ENCODE measurements around the gene ZNF613.
A peak's percentile ranks its signal among the peaks of the same experiment; 100 is the strongest.
"Not testable (repeated sequence)": the region's sequence is repeated elsewhere in the genome, so short reads cannot be mapped to it uniquely, and the experiment has no call there.

ZNF613 gene

GRCh38 chr19:51926784-51927741 lies at the start of gene ZNF613:
ZNF613 (plus strand) TSS chr19:51927472; CDS start chr19:51936221, 8,749 bp downstream.
- peak; percentile 76 for DNase-seq (ENCODE audit: low spot score)

- DNase-seq (ENCODE audit: low spot score): no peak
Measured at GRCh38 chr19:51882518-51882917, 44.8 kb upstream of the ZNF613 start.

- no peak for DNase-seq (ENCODE audit: low spot score)
Measured at GRCh38 chr19:51884713-51885112, 42.6 kb upstream of the ZNF613 start.

GRCh38 chr19:51887522-51888498 lies 39.5 kb upstream of the ZNF613 start, which contains the start of gene ZNF577:
ZNF577 (minus strand) TSS chr19:51887951; CDS start chr19:51880382, 7,569 bp downstream.
- DNase-seq (ENCODE audit: low spot score): peak; percentile 55

GRCh38 chr19:51889934-51890333 lies 37.3 kb upstream of the ZNF613 start:
- DNase-seq (ENCODE audit: low spot score): no peak

DNA sequence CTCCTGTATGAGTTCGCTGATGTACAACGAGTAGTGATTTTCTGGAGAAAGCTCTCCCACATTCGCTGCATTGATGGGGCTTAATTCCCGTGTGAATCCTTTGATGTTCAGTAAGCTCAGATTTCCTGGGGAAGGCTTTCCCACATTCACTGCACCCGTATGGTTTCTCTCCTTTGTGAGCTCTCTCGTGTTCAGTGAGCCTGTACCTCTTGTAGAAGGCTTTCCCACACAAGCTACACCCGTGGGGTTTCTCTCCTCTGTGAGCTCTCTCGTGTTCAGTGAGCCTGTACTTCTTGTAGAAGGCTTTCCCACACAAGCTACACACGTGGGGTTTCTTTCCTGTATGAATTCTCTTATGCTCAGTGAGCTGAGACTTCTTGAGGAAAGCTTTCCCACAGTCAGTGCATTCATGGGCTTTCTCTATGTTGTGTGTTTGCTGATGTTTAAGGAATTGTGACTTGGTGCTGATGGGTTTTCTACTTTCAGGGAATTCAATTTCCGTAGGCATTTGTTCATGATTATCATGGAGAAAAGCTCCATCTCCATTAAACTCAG lies 36.0 kb upstream of the ZNF613 start:
- no peak for DNase-seq (ENCODE audit: low spot score)

DNA sequence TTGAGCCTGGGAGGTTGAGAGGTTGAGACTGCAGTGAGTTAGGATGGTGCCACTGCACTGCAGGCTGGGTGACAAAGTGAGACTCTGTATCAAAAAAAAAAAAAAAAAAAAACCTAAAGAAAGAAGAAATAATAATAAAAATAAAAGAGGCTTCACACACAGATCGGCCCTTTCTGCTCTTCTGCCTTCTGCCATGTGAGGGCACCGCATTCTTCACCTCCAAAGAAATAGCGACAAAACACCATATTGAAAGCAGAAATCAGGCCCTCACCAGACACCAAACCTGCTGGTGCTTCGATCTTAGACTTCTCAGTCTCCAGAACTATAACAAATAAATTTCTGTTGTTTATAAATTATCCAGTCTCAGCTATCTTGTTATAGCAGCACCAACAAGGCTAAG lies 25.4 kb upstream of the ZNF613 start:
- DNase-seq (ENCODE audit: low spot score): no peak

- DNase-seq (ENCODE audit: low spot score): no peak
Measured at GRCh38 chr19:51903192-51903591, 24.1 kb upstream of the ZNF613 start.

GRCh38 chr19:51904331-51905165 lies 22.7 kb upstream of the ZNF613 start, which contains the start of gene ZNF649:
ZNF649 (minus strand) TSS chr19:51905017; CDS start chr19:51900107, 4,910 bp downstream.
- DNase-seq (ENCODE audit: low spot score): peak; percentile 77

GRCh38 chr19:51905206-51905605 lies 22.1 kb upstream of the ZNF613 start:
- DNase-seq (ENCODE audit: low spot score): no peak

DNA sequence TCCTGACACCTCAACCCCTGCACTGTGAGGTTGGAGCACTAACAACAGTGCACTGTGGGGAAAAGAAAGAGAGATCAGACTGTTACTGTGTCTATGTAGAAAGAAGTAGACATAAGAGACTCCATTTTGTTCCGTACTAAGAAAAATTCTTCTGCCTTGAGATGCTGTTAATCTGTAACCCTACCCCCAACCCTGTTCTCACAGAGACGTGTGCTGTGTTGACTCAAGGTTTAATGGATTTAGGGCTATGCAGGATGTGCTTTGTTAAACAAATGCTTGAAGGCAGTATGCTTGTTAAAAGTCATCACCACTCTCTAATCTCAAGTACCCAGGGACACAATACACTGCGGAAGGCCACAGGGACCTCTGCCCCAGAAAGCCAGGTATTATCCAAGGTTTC lies 21.6 kb upstream of the ZNF613 start:
- DNase-seq (ENCODE audit: low spot score): not testable (repeated sequence)

DNA sequence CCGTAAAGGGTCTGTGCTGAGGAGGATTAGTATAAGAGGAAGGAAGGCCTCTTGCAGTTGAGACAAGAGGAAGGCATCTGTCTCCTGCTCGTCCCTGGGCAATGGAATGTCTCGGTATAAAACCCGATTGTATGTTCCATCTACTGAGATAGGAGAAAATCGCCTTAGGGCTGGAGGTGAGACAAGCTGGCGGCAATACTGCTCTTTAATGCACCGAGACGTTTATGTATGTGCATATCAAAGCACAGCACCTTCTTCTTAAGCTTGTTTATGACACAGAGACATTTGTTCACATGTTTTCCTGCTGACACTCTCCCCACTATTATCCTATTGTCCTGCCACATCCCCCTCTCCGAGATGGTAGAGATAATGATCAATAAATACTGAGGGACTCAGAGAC lies 21.2 kb upstream of the ZNF613 start:
- DNase-seq (ENCODE audit: low spot score): not testable (repeated sequence)

DNA sequence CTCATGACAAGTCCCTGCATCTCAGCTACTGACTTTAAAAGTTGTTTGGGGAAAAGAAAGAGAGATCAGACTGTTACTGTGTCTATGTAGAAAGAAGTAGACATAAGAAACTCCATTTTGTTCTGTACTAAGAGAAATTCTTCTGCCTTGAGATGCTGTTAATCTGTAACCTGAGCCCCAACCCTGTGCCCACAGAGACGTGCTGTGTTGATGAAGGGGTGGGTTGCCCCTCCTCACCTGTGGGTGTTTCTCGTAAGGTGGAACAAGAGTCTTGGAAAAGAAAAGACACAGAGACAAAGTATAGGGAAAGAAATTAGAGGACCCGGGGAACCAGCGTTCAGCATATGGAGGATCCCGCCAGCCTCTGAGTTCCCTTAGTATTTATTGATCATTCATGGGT lies 19.3 kb upstream of the ZNF613 start:
- DNase-seq (ENCODE audit: low spot score): not testable (repeated sequence)

DNA sequence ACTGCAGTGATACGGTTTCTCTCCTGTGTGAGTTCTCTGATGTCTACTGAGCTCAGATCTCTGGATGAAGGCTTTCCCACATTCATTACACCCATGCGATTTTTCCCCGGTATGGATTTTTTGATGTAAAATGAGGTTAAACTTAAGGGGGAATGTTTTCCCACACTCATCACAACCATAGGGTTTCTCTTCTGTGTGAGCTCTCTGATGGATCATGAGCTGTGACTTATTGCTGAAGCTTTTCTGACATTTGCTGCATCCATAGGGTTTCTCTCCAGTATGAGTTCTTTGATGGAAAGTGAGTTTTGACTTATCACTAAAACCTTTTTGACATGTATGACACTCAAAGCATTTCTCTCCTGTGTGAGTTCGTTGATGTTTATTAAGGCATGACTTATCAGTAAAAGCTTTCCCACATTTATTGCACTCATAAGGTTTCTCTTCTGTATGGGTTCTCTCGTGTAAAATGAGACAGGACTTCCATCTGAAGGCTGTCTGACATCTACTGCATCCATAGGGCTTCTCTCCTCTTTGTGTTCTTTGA lies 11.9 kb upstream of the ZNF613 start:
- no peak for DNase-seq (ENCODE audit: low spot score)

DNA sequence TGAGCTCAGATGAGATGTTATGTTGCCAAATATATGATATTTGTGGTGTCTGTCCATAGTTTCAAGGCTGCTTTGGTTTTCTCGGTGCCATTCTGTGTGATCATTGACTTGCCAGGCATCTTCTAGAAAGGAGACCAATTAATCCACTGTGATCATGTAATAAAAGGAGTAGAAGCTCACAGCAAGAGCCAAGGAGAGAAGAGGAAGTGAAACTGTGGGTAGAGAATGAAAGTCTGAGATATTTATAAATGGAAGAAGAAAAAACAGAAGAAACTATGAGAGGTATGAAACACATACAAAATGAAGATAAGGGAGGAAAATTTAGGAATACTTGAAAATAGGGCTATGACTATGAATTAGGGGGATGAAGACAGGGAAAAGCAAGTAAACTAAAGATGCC lies 11.1 kb upstream of the ZNF613 start:
- DNase-seq (ENCODE audit: low spot score): no peak

DNA sequence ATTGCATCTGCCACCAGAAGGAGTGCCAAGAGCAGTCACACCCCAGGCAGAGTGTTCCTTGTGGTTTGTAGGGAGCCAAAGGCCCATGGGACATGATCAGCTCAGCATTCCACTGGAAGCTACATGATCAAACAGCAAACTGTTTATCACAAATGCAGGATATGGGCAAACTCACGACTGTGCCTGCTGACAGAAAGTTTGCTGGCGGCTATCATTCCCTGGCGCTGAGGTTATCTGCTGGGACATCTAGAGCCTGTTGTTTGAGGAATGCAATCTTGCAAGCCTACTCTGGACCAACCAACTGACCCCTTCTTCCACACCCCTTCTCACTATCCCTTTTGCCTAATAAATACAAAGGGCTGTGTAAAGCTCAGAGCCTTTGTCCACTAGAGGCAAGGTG lies 7.7 kb upstream of the ZNF613 start:
- no peak for DNase-seq (ENCODE audit: low spot score)

DNA sequence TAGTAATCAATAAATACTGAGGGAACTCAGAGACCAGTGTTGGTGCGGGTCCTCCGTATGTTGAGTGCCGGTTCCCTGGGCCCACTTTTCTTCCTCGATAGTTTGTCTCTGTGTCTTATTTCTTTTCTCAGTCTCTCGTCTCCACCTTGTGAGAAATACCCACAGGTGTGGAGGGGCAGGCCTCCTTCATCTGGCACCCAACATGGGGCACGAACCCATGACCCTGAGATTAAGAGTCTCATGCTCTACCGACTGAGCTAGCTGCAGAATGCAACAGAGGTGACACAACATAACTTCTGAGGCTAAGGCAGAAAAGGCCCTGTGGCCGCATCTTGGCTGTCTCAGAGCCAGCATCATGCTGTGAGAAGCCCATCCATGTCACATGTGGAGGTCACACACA lies 5.3 kb upstream of the ZNF613 start:
- no peak for DNase-seq (ENCODE audit: low spot score)

GRCh38 chr19:51926426-51926783 lies 867 bp upstream of the ZNF613 start:
- DNase-seq (ENCODE audit: low spot score): no peak

DNA sequence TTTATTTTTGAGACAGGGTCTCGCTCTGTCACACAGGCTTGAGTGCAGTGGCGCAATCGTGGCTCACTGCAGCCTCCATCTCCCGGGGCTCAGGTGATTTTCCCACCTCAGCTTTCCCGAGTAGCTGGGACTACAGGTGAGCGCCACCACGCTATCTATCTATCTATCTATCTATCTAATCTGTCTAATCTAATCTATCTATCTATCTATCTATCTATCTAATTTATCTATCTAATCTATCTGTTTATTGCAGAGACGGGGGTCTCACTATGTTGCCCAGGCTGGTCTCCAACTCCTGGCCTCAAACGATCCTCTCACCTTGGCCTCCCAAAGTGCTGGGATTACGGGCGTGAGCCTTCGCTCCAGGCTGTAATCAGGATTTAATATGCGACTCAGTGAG lies 587 bp downstream of the ZNF613 start:
- no peak for DNase-seq (ENCODE audit: low spot score)

DNA sequence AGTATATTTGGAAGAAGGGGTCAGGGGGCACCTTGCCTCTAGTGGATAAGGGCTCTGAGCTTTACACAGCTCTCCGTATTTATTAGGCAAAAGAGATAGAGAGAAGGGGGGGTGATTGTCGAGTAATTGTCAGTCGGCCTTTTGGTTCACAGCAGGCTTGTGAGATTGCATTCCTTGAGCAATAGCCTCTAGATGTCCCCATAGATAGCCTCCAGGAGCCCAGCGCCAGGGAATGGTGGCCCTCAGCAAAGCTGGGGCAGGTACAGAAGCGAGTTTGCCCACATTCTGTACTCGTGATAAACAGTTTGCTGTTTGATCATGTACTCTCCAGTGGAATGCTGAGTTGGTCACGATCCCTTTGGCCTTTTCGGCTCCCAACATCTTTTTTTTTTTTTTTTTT lies 4.6 kb downstream of the ZNF613 start:
- DNase-seq (ENCODE audit: low spot score): no peak

DNA sequence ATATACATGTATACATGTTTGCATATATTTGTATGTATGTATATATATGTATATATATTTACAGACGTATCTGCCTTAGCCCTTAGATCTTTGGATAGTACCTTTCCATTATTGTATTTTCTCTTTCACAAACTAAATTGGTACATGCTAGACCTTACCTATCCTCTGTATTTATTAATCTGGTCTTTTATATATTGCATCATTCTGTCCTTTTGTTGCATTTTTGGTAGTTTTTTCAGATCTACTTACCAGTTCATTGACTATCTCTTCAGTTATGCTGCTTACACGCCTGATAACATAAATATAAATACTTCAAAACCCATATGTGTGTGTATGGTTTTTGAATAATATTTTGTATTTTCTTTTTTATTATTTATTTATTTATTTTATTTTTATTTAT lies 11.7 kb downstream of the ZNF613 start:
- DNase-seq (ENCODE audit: low spot score): no peak

Measured in kidney capillary endothelial cell (primary cell).